ENCODE data around the gene SIKE1.
"Not testable (repeated sequence)": the region's sequence is repeated elsewhere in the genome, so short reads cannot be mapped to it uniquely, and the experiment has no call there.

SIKE1 gene

DNA sequence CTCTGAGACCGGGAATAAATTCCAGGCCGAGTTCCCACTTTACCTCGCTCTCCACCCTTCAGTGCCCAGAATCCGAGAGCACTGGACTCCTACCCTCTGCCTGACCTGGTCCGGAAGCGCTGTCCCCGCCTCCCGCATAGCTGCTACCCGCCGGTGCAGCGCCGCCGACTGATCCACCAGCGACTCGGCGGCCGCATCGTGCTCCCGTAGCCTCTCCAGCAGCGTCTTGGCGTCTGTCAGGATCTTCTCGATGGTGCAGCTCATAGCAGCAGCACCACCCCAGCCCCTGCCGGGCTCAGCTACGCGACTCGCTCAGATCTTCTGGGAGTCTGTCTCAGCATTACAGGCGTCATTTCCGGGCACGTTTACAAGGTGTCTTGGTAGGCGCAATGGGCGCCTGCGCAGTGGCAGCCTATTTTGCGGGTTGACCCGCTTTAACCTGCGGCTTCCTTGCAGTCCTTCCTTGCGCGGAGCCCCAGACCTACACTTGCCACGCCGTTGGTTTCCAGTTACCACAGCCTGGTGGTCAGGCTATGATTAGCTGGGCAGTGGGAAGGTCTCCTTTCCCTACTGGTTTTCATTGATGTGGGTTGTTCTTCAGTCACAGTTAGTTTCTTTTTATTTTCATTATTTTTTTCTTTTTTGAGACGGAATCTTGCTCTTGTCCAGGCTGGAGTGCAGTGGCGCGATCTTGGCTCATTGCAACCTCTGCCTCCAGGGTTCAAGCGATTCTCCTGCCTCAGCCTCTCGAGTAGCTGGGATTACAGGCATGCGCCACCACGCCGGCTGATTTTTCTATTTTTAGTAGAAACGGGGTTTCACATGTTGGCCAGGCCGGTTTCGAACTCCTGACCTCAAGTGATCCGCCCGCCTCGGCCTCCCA, at the start of gene SIKE1:
SIKE1 (minus strand) TSS at position 342 of the 883 bp plus-strand sequence; CDS start at position 264, 78 bp downstream.
- peak; percentile 95 for DNase-seq

DNA sequence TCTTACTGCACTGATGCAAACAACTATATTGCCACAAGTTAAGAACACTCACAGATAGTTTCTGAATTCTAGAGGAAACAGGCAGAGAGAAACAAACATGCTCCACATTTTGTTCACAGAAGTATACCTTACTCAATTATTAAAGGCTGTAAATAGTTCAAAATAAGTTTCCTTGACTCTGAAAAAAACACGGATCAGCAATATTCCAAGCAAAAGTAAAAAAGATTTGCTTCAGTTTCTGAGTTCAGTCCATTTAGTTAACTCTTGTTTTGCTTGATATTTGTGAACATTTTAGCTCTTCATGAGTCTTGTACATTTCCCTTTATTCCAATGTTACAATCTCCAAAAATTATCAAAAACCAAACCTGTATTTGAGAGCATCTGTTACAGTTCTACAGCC, 49.6 kb upstream of the SIKE1 start:
- not testable (repeated sequence) for DNase-seq

DNA sequence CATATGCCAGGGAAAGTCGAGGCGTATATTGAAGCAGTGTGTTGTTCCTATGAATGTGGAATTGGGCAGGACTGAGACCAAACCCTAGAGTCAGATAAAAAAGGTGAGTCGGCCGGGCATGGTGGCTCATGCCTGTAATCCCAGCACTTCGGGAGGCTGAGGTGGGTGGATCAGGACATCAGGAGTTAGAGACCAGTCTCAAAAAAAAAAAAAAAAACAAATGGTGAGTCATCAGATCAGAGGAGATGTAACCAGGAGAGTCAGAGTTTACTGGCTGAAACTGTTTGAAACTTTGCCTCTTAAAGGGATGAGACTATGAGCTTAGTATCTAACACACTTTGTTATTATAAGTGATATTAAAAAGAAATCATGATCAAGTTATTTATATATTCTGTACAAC, 47.8 kb upstream of the SIKE1 start:
- DNase-seq, result peak; percentile 15

DNA sequence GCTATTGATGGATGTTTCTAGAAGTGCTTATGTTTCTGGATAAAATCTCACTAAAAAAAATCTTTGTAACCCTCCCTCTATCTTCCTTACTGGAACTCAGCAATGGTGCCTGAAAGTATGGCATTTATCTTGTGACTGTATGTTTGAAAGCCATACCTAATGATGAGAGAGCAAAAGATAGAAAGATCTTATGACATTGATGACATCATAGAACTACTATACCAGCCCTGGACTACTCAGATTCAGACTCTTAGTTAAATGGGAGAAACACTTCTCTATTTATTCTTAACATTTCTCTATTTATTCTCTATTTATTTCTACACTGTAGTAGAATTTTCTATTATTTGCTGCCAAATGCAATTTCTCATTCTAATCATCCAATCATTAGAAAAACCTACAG, 41.5 kb upstream of the SIKE1 start:
- DNase-seq, result no peak

DNA sequence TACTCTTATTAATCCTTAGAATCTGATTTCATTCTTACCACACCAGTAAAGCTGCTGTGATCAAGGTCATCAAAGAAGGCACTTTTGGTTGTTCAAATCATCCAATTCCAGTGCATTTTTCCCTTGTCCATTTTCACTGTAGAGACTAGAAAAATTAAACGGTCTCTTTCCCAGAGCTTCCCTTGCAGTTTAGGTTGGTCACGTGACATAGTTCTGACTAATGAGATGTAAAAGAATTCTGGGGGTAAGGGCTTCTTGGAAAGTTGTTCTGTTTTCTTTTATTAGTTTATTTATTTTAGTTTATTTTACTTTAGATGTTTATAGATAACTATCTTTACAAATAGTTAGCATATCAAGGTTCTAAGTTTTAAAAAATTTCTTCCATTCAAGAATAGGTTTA, 39.9 kb upstream of the SIKE1 start:
- DNase-seq, result no peak

DNA sequence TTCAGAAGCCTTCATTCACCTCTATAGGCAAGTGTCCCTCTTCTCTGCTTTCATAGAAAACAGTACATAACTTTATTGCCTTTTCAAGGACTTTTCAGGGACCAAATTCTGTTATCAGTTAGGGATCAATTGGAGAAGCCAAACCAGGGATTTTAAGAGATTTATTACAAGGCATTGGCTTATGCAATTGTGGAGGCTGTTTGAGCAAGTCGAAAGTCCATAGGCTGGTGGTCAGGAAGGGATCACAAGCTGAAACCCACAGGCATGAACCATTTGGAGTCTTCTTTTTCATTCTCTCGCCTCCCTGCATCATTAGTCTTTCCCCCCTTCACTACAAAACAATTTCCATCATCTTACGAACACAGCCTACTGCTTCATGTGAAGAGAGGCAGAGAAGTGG, 39.4 kb upstream of the SIKE1 start:
- no peak for DNase-seq

DNA sequence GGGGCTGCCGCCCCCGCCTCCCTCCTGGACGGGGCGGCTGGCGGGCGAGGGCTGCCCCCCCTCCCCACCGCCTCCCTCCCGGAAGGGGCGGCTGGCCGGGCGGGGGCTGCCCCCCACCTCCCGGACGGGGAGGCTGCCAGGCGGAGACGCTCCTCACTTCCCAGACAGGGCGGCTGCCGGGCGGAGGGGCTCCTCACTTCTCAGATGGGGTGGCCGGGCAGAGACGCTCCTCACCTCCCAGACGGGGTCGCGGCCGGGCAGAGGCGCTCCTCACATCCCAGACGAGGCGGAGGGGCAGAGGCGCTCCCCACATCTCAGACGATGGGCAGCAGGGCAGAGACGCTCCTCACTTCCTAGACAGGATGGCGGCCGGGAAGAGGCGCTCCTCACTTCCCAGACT, 24.0 kb upstream of the SIKE1 start:
- not testable (repeated sequence) for DNase-seq

DNA sequence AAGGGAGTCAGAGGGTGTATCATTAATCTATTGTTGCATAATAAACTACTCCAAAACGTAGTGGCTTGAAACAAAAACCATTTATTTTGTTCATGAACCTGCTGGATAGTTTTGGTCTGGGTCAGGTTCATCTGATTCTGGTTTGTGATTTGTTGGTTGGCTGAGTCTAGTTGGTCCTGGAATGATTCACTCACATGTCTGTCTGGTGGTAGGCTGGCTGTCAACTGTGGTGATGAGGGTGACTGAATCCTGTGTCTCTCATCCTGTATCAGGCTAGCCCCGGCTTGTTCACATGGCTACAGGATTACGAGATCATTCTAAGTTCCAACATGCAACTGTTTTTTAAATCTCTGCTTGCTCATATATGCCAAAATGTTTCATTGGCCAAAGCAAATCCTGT, 22.5 kb upstream of the SIKE1 start:
- DNase-seq, result no peak

DNA sequence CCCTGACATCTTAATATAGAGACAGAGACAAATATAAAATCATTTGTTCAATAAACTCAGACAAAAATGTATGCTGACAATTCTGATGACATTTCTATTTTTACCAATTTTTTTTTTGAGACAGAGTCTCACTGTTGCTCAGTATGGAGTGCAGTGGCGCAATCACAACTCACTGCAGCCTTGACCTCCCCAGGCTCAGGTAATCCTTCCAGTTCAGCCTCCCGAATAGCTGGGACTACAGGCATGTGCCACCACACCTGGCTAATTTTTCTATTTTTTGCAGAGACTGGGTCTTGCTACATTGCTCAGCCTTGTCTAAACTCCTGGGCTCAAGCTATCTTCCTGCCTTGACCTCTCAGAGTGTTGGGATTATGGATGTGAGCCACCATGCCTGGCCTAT, 13.6 kb upstream of the SIKE1 start:
- no peak for DNase-seq

DNA sequence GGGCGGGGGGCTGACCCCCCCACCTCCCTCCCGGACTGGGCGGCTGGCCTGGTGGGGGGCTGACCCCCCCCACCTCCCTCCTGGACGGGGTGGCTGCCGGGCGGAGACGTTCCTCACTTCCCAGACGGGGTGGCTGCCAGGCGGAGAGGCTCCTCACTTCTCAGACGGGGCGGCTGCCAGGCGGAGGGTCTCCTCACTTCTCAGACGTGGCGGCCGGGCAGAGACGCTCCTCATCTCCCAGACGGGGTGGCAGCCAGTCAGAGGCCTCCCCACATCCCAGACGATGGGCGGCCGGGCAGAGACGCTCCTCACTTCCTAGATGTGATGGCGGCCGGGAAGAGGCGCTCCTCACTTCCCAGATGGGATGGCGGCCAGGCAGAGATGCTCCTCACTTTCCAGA, 10.1 kb upstream of the SIKE1 start:
- not testable (repeated sequence) for DNase-seq

DNA sequence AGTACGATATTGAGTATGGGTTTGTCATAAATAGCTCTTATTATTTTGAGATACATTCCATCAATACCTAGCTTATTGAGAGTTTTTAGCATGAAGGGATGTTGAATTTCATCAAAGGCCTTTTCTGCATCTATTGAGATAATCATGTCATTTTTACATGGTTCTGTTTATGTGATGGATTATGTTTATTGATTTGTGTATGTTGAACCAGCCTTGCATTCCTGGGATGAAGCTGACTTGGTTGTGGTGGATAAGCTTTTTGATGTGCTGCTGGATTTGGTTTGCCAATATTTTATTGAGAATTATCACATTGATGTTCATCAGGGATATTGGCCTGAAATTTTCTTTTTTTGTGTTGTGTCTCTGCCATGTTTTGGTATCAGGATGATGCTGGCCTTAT, 6.0 kb upstream of the SIKE1 start:
- not testable (repeated sequence) for DNase-seq

DNA sequence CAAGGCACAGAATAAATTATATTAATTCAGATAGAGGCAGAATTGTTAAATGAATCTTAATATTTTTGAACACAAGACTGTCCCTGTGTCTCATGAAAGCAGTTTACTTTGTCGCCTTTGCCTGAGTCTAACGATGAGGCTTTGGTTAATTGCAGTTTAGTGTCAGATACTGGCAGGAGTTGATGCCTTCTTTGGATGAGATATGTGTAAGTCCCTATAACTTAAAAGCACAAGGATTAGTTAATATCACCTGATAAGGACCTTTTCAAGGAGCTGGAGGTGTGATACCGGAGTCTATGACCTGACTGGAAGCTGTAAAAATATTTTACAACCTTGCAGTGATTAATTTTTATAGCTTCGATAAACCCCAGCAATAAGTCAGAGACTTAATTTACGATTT, 2.0 kb upstream of the SIKE1 start:
- DNase-seq, result no peak

DNA sequence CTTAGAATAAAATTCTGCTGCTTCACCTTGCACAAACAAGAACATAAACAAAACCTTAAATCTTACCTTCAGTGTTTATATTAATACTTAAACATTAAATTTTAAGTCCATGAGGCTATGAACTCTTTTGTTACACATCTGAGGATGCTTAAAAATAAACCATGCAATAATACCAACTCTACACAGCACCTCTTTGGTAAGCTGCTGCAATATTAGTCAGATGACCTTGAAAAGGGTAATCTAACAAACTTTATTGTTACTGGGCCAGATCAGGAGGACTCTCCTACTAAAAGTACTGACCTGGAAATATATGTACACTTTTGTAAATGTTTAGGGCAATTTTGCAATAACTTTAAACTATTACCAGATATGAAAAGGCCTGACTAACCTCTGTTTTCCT, 763 bp downstream of the SIKE1 start:
- DNase-seq, result no peak

DNA sequence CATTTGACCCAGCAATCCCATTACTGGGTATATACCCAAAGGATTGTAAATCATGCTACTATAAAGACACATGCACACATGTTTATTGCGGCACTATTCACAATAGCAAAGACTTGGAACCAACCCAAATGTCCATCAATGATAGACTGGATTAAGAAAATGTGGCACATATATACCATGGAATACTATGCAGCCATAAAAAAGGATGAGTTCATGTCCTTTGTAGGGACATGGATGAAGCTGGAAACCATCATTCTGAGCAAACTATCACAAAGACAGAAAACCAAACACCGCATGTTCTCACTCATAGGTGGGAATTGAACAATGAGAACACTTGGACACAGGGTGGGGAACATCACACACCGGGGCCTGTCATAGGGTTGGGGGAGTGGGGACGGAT, 3.8 kb downstream of the SIKE1 start:
- DNase-seq, result not testable (repeated sequence)

DNA sequence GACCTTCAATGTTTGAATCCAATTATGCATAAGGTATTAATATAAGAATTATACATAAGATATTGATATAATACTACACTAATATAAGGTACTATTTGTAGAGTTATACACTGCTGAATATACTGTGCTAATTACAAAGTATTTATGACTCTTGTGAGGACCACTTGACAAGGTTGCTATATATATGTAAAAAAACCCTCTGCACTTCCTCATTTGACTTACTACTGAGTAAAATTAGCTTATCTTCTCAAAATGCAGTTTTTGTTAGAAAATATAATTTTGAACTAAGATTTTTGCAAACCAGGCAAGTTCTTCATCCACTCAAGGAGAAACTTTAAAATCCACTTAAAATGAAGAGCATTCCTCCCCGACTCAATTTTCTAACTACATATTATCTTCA, 8.5 kb downstream of the SIKE1 start:
- no peak for DNase-seq

DNA sequence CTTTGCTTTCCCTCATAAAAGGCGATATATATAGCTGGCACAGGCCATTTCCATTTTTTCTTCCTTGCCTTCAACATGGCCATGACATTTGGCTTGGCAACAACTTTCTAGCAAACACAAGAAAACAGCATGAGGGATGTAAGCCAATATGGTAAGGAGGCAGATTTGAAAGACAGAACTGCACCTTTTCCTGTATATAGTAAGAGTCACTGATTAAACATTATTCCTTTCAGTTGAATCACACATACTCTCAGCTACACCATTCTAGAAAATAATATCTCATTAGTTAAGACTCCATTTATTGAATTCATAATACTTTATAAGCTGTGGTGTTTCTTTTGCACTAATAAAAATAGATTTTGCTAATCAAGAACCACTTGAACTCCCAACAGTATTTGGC, 9.5 kb downstream of the SIKE1 start:
- no peak for DNase-seq

DNA sequence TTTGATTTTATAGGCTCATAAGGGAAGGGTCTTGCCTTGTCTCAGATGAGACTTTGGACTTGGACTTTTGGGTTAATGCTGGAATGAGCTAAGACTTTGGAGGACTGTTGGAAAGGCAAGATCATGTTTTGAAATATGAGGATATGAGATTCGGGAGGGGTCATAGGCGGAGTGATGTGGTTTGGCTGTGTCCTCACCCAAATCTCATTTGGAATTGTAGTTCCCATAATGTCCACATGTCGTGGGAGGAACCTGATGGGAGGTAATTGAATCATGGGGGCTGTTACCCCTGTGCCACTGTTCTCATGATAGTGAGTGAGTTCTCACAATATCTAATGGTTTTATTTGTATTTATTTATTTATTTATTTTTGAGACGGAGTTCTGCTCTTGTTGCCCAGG, 15.8 kb downstream of the SIKE1 start:
- no peak for DNase-seq

DNA sequence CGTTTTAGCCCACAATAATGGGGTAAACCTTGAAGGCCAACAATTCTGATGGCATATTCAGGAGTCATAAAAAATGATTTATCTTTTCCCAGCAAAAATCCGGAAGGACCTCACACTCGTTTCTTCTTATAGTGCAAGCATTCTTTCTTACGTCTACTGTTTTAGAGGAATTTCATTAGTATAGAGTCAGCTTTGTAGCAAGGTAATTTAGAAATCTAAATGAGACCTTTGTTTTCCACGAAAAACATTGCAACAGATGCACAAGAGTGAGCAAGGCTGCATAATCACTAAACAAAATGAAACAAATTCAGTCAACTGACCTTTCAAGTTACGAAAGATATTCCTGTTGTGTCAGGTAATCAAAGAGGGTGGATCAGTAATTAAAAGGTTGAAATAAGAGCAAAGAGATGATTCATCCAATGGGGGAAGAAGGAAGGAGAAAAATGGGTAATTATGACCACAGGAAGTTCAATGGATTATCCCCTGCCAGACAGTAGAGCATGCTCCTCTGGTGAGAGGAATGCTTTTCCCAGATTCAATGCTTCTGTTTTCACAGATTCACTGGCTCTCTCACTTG, 22.1 kb downstream of the SIKE1 start:
- DNase-seq, result peak; percentile 8

DNA sequence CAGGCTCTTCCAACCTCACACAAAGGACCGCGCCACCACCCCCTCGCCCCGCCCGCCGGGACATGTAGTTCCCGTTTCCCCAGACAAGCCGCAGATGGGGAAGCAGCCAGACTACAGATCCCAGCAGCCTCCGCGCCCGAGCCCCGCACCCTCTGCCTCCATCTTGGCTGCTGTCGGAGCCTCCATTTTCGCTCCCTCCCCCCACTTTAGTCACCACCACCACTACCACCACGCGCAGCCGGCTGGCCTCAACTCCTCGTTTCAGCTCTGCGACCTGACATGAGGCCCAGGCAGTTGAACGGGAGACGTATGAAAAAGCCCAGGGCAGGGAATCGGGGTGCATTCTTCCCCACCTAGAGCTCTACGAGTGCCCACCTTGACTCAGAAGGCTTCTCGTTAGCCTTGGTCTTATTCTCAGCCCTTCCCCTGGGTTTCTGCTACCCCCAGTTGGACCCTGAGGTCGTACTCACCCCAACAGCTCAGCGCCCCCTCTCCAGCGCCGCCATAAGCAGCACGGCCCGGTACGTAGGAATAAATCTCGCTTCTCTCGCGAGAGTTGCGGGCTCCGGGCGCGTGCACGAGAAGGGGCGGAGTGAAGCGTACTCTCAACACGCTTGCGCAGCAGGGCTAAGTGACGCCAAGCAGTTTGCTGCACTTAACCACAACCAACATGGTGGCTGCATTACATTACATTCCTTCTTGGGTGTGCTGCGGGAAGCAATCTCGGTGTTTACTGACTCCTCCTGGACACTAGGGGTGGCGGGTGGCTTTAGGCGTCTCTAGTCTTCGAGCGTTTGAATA, 22.8 kb downstream of the SIKE1 start, which contains the start of gene CSDE1:
CSDE1 (minus strand) TSS at position 530 of the 801 bp plus-strand sequence. CDS start 18,094 bp downstream, outside the sequence.
- DNase-seq, result peak; percentile 98

DNA sequence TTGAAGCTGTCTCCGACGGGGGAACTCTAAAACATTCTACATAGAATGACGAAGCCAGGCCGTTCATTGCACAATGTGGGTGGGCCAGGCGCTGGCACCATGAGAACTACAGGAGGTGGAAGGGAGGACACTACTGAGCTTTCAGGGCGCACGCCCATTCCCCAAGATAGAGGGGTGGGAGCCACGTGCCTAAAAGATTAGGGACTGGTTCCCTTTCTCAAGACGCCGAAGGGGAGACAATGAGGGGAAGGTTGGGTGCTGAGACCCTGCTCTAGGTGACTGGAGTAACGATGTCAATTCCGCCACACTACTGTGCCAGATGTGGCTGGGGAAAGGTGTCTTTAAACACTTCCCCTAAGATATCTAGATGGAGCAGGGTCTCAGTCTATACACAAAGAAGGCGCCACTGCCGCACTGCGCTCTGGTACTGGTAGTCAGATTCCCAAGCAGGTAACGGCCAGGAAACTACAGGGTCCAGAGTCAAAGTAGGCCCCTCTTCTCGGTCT, 23.5 kb downstream of the SIKE1 start:
- peak; percentile 63 for DNase-seq

DNA sequence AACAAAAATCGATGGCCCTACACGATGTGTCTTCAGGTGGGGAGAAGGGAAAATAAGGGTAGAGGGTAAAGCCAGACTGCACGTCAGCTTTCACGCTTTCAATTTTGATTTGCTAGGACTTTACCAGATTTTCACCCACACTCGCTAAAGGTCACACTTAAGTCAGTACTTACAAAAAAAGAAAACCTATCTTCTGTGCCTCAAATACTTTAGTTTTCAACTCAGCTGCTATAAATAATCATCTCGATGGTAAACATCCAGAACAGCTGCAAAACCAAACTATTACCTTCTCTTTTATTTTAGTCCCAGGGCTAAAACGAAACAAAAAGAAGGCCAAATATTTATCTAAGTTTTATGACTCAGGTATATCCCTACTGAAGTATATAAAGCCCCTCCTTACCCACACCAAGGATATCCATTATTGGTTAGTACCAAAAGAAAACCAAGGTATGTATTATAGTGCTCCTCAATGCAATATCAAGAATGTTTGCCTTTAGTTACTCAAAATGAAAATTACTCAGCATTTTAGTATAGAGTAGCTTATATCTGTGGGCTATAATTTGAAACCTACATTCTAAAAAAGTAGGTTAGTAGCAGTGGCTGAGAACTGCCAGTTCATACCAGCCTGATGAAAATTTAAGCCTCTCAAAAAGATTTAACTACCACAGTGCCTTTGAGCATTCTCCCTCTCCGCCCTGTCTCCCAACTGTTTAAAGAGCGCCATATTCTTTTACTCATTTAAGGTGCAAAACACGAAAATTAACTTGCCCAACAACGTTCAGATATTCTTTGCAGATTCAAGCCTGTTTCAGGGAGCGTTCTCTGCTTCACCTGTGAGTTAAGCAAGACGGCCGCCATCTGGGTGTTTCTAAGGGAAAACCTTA, 24.2 kb downstream of the SIKE1 start:
- no peak for DNase-seq

Measured in EL (cell line).